ENCODE data around the gene UNC13A.

GRCh38 chr19:17718947-17719711 is 31.0 kb upstream of the UNC13A start, which contains the start of gene MAP1S:
- TF ChIP-seq CTCF (IDR thresholded peaks at IDR 0.05) (no peak), POLR2AphosphoS5 (IDR thresholded peaks at IDR 0.05) (peak; percentile 64), POLR2A (IDR thresholded peaks at IDR 0.05) (peak; percentile 57 to 62), EP300 (IDR thresholded peaks at IDR 0.05) (no peak)

Data from gastroesophageal sphincter (tissue), 3 donors.